Endothelial cell of umbilical vein (primary cell): ENCODE results near the gene SLC8A1. TPM values are rescaled to one million over a fixed set of nuclear protein-coding genes. Genes with fewer than 3 reads are reported as not detected.

Source experiments
- BruUV-seq: library from RNA; stranded (reverse); fragments of 400-500 nt; replicated peaks from 2 replicates; lab custom pipeline; 2021; lab: Mats Ljungman, UMichigan
- CTCF ChIA-PET: fragments of 300-600, 350-600 bp; sonication (Branson Sonifier 250); formaldehyde crosslinking; loops from one replicate; lab custom pipeline; 2021; ENCODE audit warnings: antibody characterized with exemption, inconsistent platforms; lab: Charles Lee
- POLR2A ChIA-PET: fragments of 300-600, 350-600 bp; sonication (Branson Sonifier 250); formaldehyde crosslinking; loops from one replicate; lab custom pipeline; 2021; ENCODE audit warnings: antibody characterized with exemption, inconsistent platforms; lab: Charles Lee
- DNase-seq: peaks from one replicate; pipeline ENCODE4 v3.0.0-alpha.2; 2011; ENCODE audit warnings: low read depth, low spot score
- FAIRE-seq: peaks from 2 replicates; lab custom pipeline; 2011; peaks lifted over from hg19 to GRCh38; lab: Jason Lieb, UNC
- H2AFZ ChIP-seq: 2 replicates; pipeline ENCODE4 v1.6.0; 2012; ENCODE audit warnings: low read depth, low read length, control low read depth, inconsistent platforms
- H3K27ac ChIP-seq: 2 replicates; pipeline ENCODE4 v1.5.1; 2011; ENCODE audit warnings: low read depth, mild to moderate bottlenecking, control low read depth, low read length, moderate library complexity; ENCODE audit not compliant: insufficient read depth
- H3K27me3 ChIP-seq, 2 experiments: 2 replicates each; pipeline versions ENCODE4 v1.6.0 to v1.6.1; 2011; ENCODE audit warnings: low read length in 2 of 2, mixed read lengths in 1 of 2; ENCODE audit not compliant: control insufficient read depth in 2 of 2, insufficient read depth in 2 of 2
- H3K36me3 ChIP-seq, 2 experiments: 2 replicates in 1 of 2; 3 replicates in 1 of 2; pipeline ENCODE4 v1.5.1; 2011; ENCODE audit warnings: low read length in 2 of 2, mild to moderate bottlenecking in 1 of 2, moderate library complexity in 1 of 2; ENCODE audit not compliant: control insufficient read depth in 2 of 2, insufficient read depth in 2 of 2; ENCODE audit errors: extremely low read depth in 1 of 2
- H3K4me1 ChIP-seq: 3 replicates; pipeline ENCODE4 v1.5.1; 2011; ENCODE audit warnings: mild to moderate bottlenecking, low read length; ENCODE audit not compliant: control insufficient read depth, insufficient read depth; ENCODE audit errors: extremely low read depth
- H3K4me2 ChIP-seq: 2 replicates; pipeline ENCODE4 v1.6.1; 2011; ENCODE audit warnings: low read length, control low read depth, mixed read lengths; ENCODE audit not compliant: insufficient read depth
- H3K4me3 ChIP-seq, 3 experiments: fragments of 200-600 bp in 1 of 3; sonication (generic), shearing (Covaris generic) in 1 of 3; replicated peaks in 1 of 3; 2 replicates each; pipeline ENCODE4 v1.5.1; 2011 to 2016; ENCODE audit warnings: control low read depth in 3 of 3, low read length in 3 of 3, mild to moderate bottlenecking in 2 of 3, inconsistent platforms in 1 of 3, low read depth in 1 of 3, moderate library complexity in 1 of 3; ENCODE audit not compliant: insufficient read depth in 1 of 3
- H3K79me2 ChIP-seq: 2 replicates; pipeline ENCODE4 v1.6.0; 2012; ENCODE audit warnings: low read length, inconsistent platforms; ENCODE audit not compliant: control insufficient read depth, insufficient read depth
- H3K9ac ChIP-seq: replicated peaks from 2 replicates; pipeline ENCODE3; 2011; ENCODE audit warnings: low read length, control low read depth; ENCODE audit not compliant: insufficient read depth; ENCODE audit errors: extremely low read depth
- H3K9me1 ChIP-seq: replicated peaks from 3 replicates; pipeline ENCODE4 v1.6.0; 2011; ENCODE audit warnings: mild to moderate bottlenecking, low read length; ENCODE audit not compliant: control insufficient read depth, insufficient read depth; ENCODE audit errors: extremely low read depth
- H3K9me3 ChIP-seq: replicated peaks from 2 replicates; pipeline ENCODE4 v1.5.1; 2012; ENCODE audit warnings: low read length, inconsistent platforms; ENCODE audit not compliant: control insufficient read depth, insufficient read depth
- H4K20me1 ChIP-seq: replicated peaks from 2 replicates; pipeline ENCODE3; 2011; ENCODE audit warnings: mild to moderate bottlenecking, low read length; ENCODE audit not compliant: control insufficient read depth, insufficient read depth; ENCODE audit errors: extremely low read depth
- CTCF ChIP-seq, 2 donors: IDR thresholded peaks; 1 replicate in 1 of 2; 2 replicates in 1 of 2; pipeline ENCODE4 v1.5.1; 2011; ENCODE audit warnings: low read length in 2 of 2, mild to moderate bottlenecking in 2 of 2, moderate library complexity in 2 of 2, control low read depth in 1 of 2, inconsistent platforms in 1 of 2, low read depth in 1 of 2; ENCODE audit not compliant: insufficient read depth in 1 of 2; ENCODE audit errors: extremely low read depth in 1 of 2
- EZH2 ChIP-seq: IDR thresholded peaks from 2 replicates; pipeline ENCODE4 v1.6.1; 2012; ENCODE audit warnings: borderline replicate concordance, low read depth, mild to moderate bottlenecking, moderate library complexity, low read length, inconsistent platforms; ENCODE audit not compliant: severe bottlenecking
- FOS ChIP-seq: IDR thresholded peaks from 2 replicates; pipeline ENCODE4 v1.6.1; 2011; ENCODE audit warnings: mild to moderate bottlenecking, low read length, moderate library complexity, borderline replicate concordance; ENCODE audit not compliant: insufficient read depth
- GATA2 ChIP-seq: IDR thresholded peaks from 2 replicates; pipeline ENCODE4 v1.7.0; 2011; ENCODE audit warnings: low read depth, mild to moderate bottlenecking, moderate library complexity, mixed read lengths, low read length; ENCODE audit not compliant: insufficient read length, insufficient read depth
- JUN ChIP-seq: IDR thresholded peaks from 2 replicates; pipeline ENCODE4 v1.6.1; 2011; ENCODE audit warnings: borderline replicate concordance, low read depth; ENCODE audit not compliant: insufficient read length, insufficient read depth
- MAX ChIP-seq: IDR thresholded peaks from 2 replicates; pipeline ENCODE4 v1.6.1; 2011; ENCODE audit not compliant: insufficient read depth, insufficient read length
- MYC ChIP-seq: IDR thresholded peaks from one replicate; pipeline ENCODE4 v1.6.1; 2011; ENCODE audit warnings: mild to moderate bottlenecking, low read depth, low read length
- POLR2A ChIP-seq: IDR thresholded peaks from 2 replicates; pipeline ENCODE4 v1.6.1; 2012; ENCODE audit warnings: low read depth, mild to moderate bottlenecking, control low read depth, low read length
- POLR2AphosphoS5 ChIP-seq: IDR thresholded peaks from 2 replicates; pipeline ENCODE4 v1.6.1; 2012; ENCODE audit warnings: low read depth, mild to moderate bottlenecking, control low read depth, low read length, moderate library complexity; ENCODE audit not compliant: insufficient read depth
- dilution Hi-C: fragments of 300-500 bp; cut with MboI; formaldehyde crosslinking; loops from one replicate; pipeline ENCODE4 v1.15.0; 2019; ENCODE audit warnings: low sequenced_read_pairs; ENCODE audit not compliant: extremely low pct_ligation_motif_present
- intact Hi-C: fragments of 100-400 bp; cut with micrococcal nuclease; formaldehyde crosslinking; loops from one replicate; pipeline ENCODE4 v1.10.0; 2022
- polyA plus RNA-seq, 4 experiments: library from polyadenylated mRNA; depleted of rRNA in 3 of 4; stranded (reverse) in 3 of 4; unstranded in 1 of 4; fragments of >200 nt; gene quantifications; 2 replicates each; pipeline versions ENCODE4 v1.2.1 to v1.2.3, GENCODE V29; 2011 to 2012; ENCODE audit warnings: missing spikeins in 1 of 4
- total RNA-seq: library from RNA; stranded (reverse); gene quantifications from 2 replicates; pipeline ENCODE4 v1.2.3, GENCODE V29; 2021

Gene SLC8A1
- total and polyA plus RNA-seq, 2 donors (not counting 3 experiments of a cell fraction or from before 2014, with no cell fraction given), result 0.19 to 1.8 TPM

- dilution Hi-C loops, result no loop called here
- no TSS peak for BruUV-seq
- no peaks in the 10 kb centered on the region for H3K4me1 ChIP-seq
- intact Hi-C loops, result no loop called here
- H3K27ac ChIP-seq, result no peak overlapping the region
- FAIRE-seq (peak; percentile 59), DNase-seq (peak; percentile 53)
- no peaks in the 10 kb centered on the region for H4K20me1 ChIP-seq
- H3K9ac ChIP-seq, result no peak overlapping the region
- no peaks in the 10 kb centered on the region for H3K9me1 ChIP-seq
- POLR2A ChIA-PET, result no interaction called here
- peak overlapping the region in 1 of 3 experiments; percentile 12 for H3K4me3 ChIP-seq
- no peaks in the 10 kb centered on the region for H3K27me3 ChIP-seq
- no peak for TF ChIP-seq MYC
- no peaks in the 10 kb centered on the region for H3K79me2 ChIP-seq
- H3K36me3 ChIP-seq, result no peaks in the 10 kb centered on the region
- peak overlapping the region; percentile 94 for H3K4me2 ChIP-seq
- H2AFZ ChIP-seq, result peak overlapping the region; percentile 36
- H3K9me3 ChIP-seq, result no peaks in the 10 kb centered on the region
- CTCF ChIA-PET, result interaction anchor here (0.9 to 1.6 kb wide), 5 partner anchors 12 to 450 kb away, joined by 3 to 4 read pairs (median 3); no protein-coding TSS in a partner anchor
Observed at GRCh38 chr2:40363631-40364030, 88.3 kb downstream of the SLC8A1 start.

- Histone ChIP-seq H3K9me1 (no peaks in the 10 kb centered on the region), H2AFZ (peak overlapping the region; percentile 35), H3K4me3 (no peak overlapping the region), H3K9ac (no peak overlapping the region), H3K9me3 (no peaks in the 10 kb centered on the region), H3K27ac (no peak overlapping the region), H3K27me3 (no peaks in the 10 kb centered on the region), H4K20me1 (no peaks in the 10 kb centered on the region), H3K4me2 (no peak overlapping the region), H3K4me1 (no peaks in the 10 kb centered on the region), H3K79me2 (no peaks in the 10 kb centered on the region), H3K36me3 (no peaks in the 10 kb centered on the region)
- POLR2A ChIA-PET, result no interaction called here
- no peak for TF ChIP-seq CTCF (IDR thresholded peaks at IDR 0.05; ENCODE audit: extremely low read depth in 1 of 2, insufficient read depth in 1 of 2, low read depth in 1 of 2, low read length in 2 of 2)
- TF ChIP-seq GATA2, result no peak
- TF ChIP-seq MYC, result no peak
- no peak for TF ChIP-seq POLR2AphosphoS5
- no peak for TF ChIP-seq POLR2A
- TF ChIP-seq EZH2, result no peak
- no peak for TF ChIP-seq MAX
- TF ChIP-seq FOS, result no peak
- no peak for TF ChIP-seq JUN
- BruUV-seq, result no TSS peak
- DNase-seq (no peak), FAIRE-seq (no peak)
- dilution Hi-C loops (no loop called here), intact Hi-C loops (no loop called here)
- CTCF ChIA-PET, result interaction anchor here (0.8 to 1.5 kb wide), 5 partner anchors 12 to 449 kb away, joined by 3 to 4 read pairs (median 3); no protein-coding TSS in a partner anchor
Observed at GRCh38 chr2:40363231-40363630, 88.7 kb downstream of the SLC8A1 start.
